Upper lobe of right lung (tissue), 1 donor: Measurements from ENCODE around the gene PTPRN2. TPM values are rescaled to one million over a fixed set of nuclear protein-coding genes. Genes with fewer than 3 reads are reported as not detected.

ENCODE experiments used
- ATAC-seq: fragments of 200-7000 bp; cut with Tn5 transposase; one replicate; pipeline ENCODE4 v1.9.1; 2020; ENCODE audit warnings: mild to moderate bottlenecking, moderate library complexity
- DNase-seq: peaks from one replicate; pipeline ENCODE4 v3.0.0-alpha.2; 2020
- H3K27ac ChIP-seq: fragments of 200-600 bp; one replicate; pipeline ENCODE4 v1.8.0; 2022
- H3K27me3 ChIP-seq: fragments of 200-600 bp; one replicate; pipeline ENCODE4 v1.8.0; 2022; ENCODE audit warnings: mild to moderate bottlenecking
- H3K36me3 ChIP-seq: fragments of 200-600 bp; one replicate; pipeline ENCODE4 v1.8.0; 2022
- H3K4me1 ChIP-seq: fragments of 200-600 bp; one replicate; pipeline ENCODE4 v1.8.0; 2022
- H3K4me3 ChIP-seq: fragments of 200-600 bp; one replicate; pipeline ENCODE4 v1.8.0; 2022; ENCODE audit warnings: mild to moderate bottlenecking
- H3K9me3 ChIP-seq: fragments of 200-600 bp; one replicate; pipeline ENCODE4 v1.8.0; 2022
- CTCF ChIP-seq: fragments of 200-600 bp; IDR thresholded peaks from one replicate; pipeline ENCODE4 v1.8.0; 2022; ENCODE audit warnings: antibody characterized with exemption
- intact Hi-C: fragments of 100-400 bp; cut with DNase I; formaldehyde crosslinking; loops from one replicate; pipeline ENCODE4 v1.11.0; 2022
- total RNA-seq: library from RNA; stranded (reverse); fragmentation: NEBNext Ultra II Directional; extraction: Animal tissue kit (Norgen Biotek cat#: 25700); gene quantifications from one replicate; pipeline ENCODE4 v1.2.1, GENCODE V29; 2021
- donor health status: DM: no; HTN: yes; CAD: no; lungs with severe emphysema.

Gene PTPRN2
- total RNA-seq, 1 donor from 2014 or later, result 4.9 TPM

- DNase-seq (no peak), ATAC-seq (no peak)
- Histone ChIP-seq H3K4me1 (no peaks in the 10 kb centered on the region), H3K4me3 (no peak overlapping the region), H3K9me3 (no peaks in the 10 kb centered on the region), H3K36me3 (no peaks in the 10 kb centered on the region), H3K27me3 (no peaks in the 10 kb centered on the region), H3K27ac (no peak overlapping the region)
- no peak for TF ChIP-seq CTCF
- intact Hi-C loops, result no loop called here
Measured at GRCh38 chr7:158542651-158543566, 44.7 kb downstream of the PTPRN2 start.

- no peak for TF ChIP-seq CTCF
- Histone ChIP-seq H3K27me3 (no peaks in the 10 kb centered on the region), H3K4me3 (no peak overlapping the region), H3K4me1 (no peaks in the 10 kb centered on the region), H3K27ac (no peak overlapping the region), H3K9me3 (no peaks in the 10 kb centered on the region), H3K36me3 (no peaks in the 10 kb centered on the region)
- intact Hi-C loops, result no loop called here
- DNase-seq, result no peak
- no peak for ATAC-seq
Measured at GRCh38 chr7:158541346-158542010, 46.1 kb downstream of the PTPRN2 start.

- H3K27me3 ChIP-seq, result no peaks in the 10 kb centered on the region
- H3K4me3 ChIP-seq, result no peak overlapping the region
- intact Hi-C loops, result no loop called here
- H3K4me1 ChIP-seq, result no peaks in the 10 kb centered on the region
- H3K36me3 ChIP-seq, result no peaks in the 10 kb centered on the region
- no peak overlapping the region for H3K27ac ChIP-seq
- no peak for DNase-seq
- no peak for TF ChIP-seq CTCF
- H3K9me3 ChIP-seq, result no peaks in the 10 kb centered on the region
- peak; percentile 7 for ATAC-seq
Measured at GRCh38 chr7:158539711-158540146, 47.9 kb downstream of the PTPRN2 start.

GRCh38 chr7:158538156-158538946, 49.3 kb downstream of the PTPRN2 start:
- intact Hi-C loops, result no loop called here
- DNase-seq, result no peak
- H3K27me3 ChIP-seq, result no peaks in the 10 kb centered on the region
- no peaks in the 10 kb centered on the region for H3K36me3 ChIP-seq
- no peak for TF ChIP-seq CTCF
- H3K9me3 ChIP-seq, result no peaks in the 10 kb centered on the region
- H3K4me3 ChIP-seq, result no peak overlapping the region
- H3K27ac ChIP-seq, result no peak overlapping the region
- ATAC-seq, result no peak
- no peaks in the 10 kb centered on the region for H3K4me1 ChIP-seq

GRCh38 chr7:158537516-158537882, 50.1 kb downstream of the PTPRN2 start:
- no peak for TF ChIP-seq CTCF
- Histone ChIP-seq H3K9me3 (no peaks in the 10 kb centered on the region), H3K4me1 (no peaks in the 10 kb centered on the region), H3K4me3 (no peak overlapping the region), H3K27ac (no peak overlapping the region), H3K36me3 (no peaks in the 10 kb centered on the region), H3K27me3 (no peaks in the 10 kb centered on the region)
- ATAC-seq (no peak), DNase-seq (no peak)
- intact Hi-C loops, result no loop called here
